Measurements from ENCODE around the gene PIP4K2A. TPM values are rescaled to one million over a fixed set of nuclear protein-coding genes. Genes with fewer than 3 reads are reported as not detected.

Gene PIP4K2A
- total and polyA plus RNA-seq, 2 donors (not counting 3 experiments of a cell fraction or from before 2014, with no cell fraction given), result 11.8 to 32.6 TPM

DNA sequence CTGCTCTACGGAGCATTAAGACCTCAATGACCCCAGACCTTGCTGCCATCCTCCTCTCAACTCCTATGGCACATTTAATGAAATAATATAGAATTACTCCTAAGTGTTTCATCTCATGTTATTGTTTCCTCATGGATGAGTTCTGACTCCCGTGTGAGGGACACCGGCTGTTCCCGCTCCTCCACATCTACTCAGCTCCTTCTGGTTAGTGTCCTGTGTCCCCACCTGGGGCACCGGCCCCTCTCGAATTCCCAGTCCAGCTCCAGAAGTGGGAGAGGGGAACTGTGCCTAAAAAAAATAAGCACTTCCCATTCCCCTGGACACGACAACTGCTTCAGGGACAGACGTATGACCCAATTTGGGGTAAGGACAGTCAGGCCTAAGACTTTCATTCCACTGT, 58.3 kb downstream of the PIP4K2A start:
- Histone ChIP-seq H3K4me1 (ENCODE audit: control insufficient read depth, extremely low read depth, insufficient read depth, low read length) (no peaks in the 10 kb centered on the region), H3K27me3 (ENCODE audit: control insufficient read depth in 2 of 2, insufficient read depth in 2 of 2, low read length in 2 of 2) (no peaks in the 10 kb centered on the region), H3K4me3 (replicated peaks in 1 of 3; ENCODE audit: insufficient read depth in 1 of 3, low read depth in 1 of 3, low read length in 3 of 3) (no peak overlapping the region), H3K9ac (replicated peaks; ENCODE audit: extremely low read depth, insufficient read depth, low read length) (no peak overlapping the region), H3K79me2 (ENCODE audit: control insufficient read depth, insufficient read depth, low read length) (peaks cover 2% of the 10 kb centered on the region), H3K9me3 (replicated peaks; ENCODE audit: control insufficient read depth, insufficient read depth, low read length) (no peaks in the 10 kb centered on the region), H4K20me1 (replicated peaks; ENCODE audit: control insufficient read depth, extremely low read depth, insufficient read depth, low read length) (no peaks in the 10 kb centered on the region), H2AFZ (ENCODE audit: low read depth, low read length) (no peak overlapping the region), H3K4me2 (ENCODE audit: insufficient read depth, low read length) (no peak overlapping the region), H3K27ac (ENCODE audit: insufficient read depth, low read depth, low read length) (no peak overlapping the region), H3K9me1 (replicated peaks; ENCODE audit: control insufficient read depth, extremely low read depth, insufficient read depth, low read length) (no peaks in the 10 kb centered on the region), H3K36me3 (ENCODE audit: control insufficient read depth in 2 of 2, extremely low read depth in 1 of 2, insufficient read depth in 2 of 2, low read length in 2 of 2) (no peaks in the 10 kb centered on the region)
- CTCF ChIA-PET, result no interaction called here
- POLR2A ChIA-PET, result no interaction called here
- TF ChIP-seq EZH2 (IDR thresholded peaks at IDR 0.05; ENCODE audit: borderline replicate concordance, low read depth, low read length, severe bottlenecking) (no peak), POLR2AphosphoS5 (IDR thresholded peaks at IDR 0.05; ENCODE audit: insufficient read depth, low read depth, low read length) (no peak), POLR2A (IDR thresholded peaks at IDR 0.05; ENCODE audit: low read depth, low read length) (no peak), GATA2 (IDR thresholded peaks at IDR 0.05; ENCODE audit: insufficient read depth, insufficient read length, low read depth, low read length) (no peak), FOS (IDR thresholded peaks at IDR 0.05; ENCODE audit: borderline replicate concordance, insufficient read depth, low read length) (no peak), JUN (IDR thresholded peaks at IDR 0.05; ENCODE audit: borderline replicate concordance, insufficient read depth, insufficient read length, low read depth) (no peak), MYC (IDR thresholded peaks at IDR 0.05; ENCODE audit: low read depth, low read length) (no peak)
- TF ChIP-seq, protein P1, sequence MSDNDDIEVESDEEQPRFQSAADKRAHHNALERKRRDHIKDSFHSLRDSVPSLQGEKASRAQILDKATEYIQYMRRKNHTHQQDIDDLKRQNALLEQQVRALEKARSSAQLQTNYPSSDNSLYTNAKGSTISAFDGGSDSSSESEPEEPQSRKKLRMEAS (IDR thresholded peaks at IDR 0.05; ENCODE audit: insufficient read depth, insufficient read length), result no peak
- TF ChIP-seq, protein P2, sequence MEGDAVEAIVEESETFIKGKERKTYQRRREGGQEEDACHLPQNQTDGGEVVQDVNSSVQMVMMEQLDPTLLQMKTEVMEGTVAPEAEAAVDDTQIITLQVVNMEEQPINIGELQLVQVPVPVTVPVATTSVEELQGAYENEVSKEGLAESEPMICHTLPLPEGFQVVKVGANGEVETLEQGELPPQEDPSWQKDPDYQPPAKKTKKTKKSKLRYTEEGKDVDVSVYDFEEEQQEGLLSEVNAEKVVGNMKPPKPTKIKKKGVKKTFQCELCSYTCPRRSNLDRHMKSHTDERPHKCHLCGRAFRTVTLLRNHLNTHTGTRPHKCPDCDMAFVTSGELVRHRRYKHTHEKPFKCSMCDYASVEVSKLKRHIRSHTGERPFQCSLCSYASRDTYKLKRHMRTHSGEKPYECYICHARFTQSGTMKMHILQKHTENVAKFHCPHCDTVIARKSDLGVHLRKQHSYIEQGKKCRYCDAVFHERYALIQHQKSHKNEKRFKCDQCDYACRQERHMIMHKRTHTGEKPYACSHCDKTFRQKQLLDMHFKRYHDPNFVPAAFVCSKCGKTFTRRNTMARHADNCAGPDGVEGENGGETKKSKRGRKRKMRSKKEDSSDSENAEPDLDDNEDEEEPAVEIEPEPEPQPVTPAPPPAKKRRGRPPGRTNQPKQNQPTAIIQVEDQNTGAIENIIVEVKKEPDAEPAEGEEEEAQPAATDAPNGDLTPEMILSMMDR (IDR thresholded peaks at IDR 0.05; ENCODE audit: extremely low read depth in 1 of 2, insufficient read depth in 1 of 2, low read depth in 1 of 2, low read length in 2 of 2), result no peak
- FAIRE-seq (no peak), DNase-seq (ENCODE audit: low read depth, low spot score) (no peak)
- intact Hi-C loops (cut with micrococcal nuclease) (no loop called here), dilution Hi-C loops (cut with MboI; ENCODE audit: extremely low pct_ligation_motif_present, low sequenced_read_pairs) (no loop called here)
- no TSS peak for BruUV-seq (replicated peaks)
